OCI-LY7 (cell line): ENCODE measurements around the gene GRID1.

Experiments used
- CTCF ChIP-seq: fragments of 200-600 bp; sonication (generic); conservative IDR thresholded peaks from 2 replicates; pipeline ENCODE4 v1.5.1; 2014; ENCODE audit warnings: mild to moderate bottlenecking, antibody characterized with exemption, low read length, moderate library complexity, mixed read lengths
- EZH2phosphoT487 ChIP-seq: fragments of 200-600 bp; sonication (generic); IDR thresholded peaks from 2 replicates; pipeline ENCODE4 v1.6.1; 2018; ENCODE audit warnings: low read depth, borderline replicate concordance, mild to moderate bottlenecking, mixed run types, antibody characterized with exemption, low read length, moderate library complexity, mixed read lengths

DNA sequence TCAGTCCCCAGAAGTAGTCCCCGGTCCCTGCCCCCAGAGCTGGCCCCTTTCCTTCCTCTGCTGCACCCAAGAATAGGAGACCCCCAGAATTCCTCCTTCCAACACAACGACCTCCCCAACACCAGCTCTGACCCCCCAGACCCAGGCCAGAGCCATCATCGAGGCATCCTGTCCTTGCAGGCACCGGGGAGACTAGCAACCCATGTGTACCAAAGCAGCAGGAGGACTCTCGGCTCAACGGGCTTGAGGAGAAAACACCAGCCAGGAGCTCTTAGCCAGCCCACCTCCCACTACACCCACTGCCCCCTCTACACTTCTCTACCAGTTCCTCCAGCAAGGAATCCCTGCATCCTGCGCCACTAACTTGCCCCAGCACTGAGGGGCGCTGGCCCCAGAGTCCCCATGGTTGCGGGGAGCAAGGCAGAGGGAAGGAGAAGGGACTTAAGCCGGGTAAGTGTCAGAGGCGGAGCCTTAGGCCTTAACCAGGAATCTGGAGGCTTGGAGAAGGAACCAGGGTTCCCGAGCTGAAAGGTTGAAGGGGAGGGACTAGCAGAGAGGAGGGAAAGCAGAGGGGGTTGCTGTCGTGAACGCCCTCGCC lies 3.9 kb downstream of the GRID1 start:
- TF ChIP-seq CTCF (no peak), EZH2phosphoT487 (no peak)
